GM21390 (cell line): Measurements from ENCODE around the gene IMP3.
A peak's percentile ranks its signal among the peaks of the same experiment; 100 is the strongest.
"Not testable (repeated sequence)": the region's sequence is repeated elsewhere in the genome, so short reads cannot be mapped to it uniquely, and the experiment has no call there.

Experiments
- ATAC-seq: cut with Tn5 transposase; IDR thresholded peaks from one replicate; pipeline ENCODE4 v1.9.1; 2021; ENCODE audit not compliant: unreplicated experiment

The IMP3 gene

DNA sequence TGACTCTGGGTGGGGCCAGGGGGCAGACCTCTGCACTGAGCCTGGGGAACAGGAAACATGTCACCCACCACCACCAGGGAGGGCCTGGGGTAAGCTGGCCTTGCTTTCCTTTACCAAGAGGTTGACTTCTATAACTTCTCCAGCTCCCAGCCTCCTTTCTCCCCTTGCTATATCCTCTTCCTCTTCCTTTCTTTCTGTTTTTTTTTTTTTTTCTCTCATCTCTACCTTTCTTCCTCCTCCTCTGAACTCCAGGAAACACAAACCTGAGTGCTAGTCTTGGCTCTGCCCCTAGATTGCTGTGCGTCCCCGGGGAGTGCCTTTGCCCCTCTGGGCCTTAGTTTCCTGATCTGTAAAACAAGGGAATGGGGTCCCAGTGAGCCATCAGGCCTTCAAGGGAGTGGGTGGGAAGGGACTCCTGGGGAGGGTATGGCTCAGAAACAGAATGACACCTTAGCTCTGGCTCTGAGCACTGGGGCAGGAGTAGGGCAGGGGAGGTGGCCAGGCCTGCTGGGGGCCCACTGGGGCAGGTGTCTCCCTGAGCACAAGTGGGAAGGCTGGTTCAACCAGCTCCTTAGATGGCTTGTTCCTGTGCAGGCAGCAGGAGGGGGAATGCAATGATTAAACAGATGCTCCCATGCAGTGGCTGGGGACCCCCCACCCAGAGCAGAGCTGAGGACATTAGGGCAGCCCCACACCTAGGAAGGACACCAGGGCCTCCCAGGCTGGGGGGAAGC, 12.0 kb upstream of the IMP3 start:
- no peak for ATAC-seq

- ATAC-seq = no peak
Measured at GRCh38 chr15:75650908-75651809, 11.1 kb upstream of the IMP3 start.

DNA sequence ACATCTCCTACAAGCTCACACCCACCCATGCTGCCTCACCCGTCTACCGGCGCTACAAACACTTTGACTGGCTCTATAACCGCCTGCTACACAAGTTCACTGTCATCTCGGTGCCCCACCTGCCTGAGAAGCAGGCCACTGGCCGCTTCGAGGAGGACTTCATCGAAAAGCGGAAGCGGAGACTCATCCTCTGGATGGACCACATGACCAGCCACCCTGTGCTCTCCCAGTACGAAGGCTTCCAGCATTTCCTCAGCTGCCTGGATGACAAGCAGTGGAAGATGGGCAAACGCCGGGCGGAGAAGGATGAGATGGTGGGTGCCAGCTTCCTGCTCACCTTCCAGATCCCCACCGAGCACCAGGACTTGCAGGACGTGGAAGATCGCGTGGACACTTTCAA, 9.8 kb upstream of the IMP3 start:
- no peak for ATAC-seq

- ATAC-seq = no peak
Measured at GRCh38 chr15:75649045-75649761, 9.2 kb upstream of the IMP3 start.

DNA sequence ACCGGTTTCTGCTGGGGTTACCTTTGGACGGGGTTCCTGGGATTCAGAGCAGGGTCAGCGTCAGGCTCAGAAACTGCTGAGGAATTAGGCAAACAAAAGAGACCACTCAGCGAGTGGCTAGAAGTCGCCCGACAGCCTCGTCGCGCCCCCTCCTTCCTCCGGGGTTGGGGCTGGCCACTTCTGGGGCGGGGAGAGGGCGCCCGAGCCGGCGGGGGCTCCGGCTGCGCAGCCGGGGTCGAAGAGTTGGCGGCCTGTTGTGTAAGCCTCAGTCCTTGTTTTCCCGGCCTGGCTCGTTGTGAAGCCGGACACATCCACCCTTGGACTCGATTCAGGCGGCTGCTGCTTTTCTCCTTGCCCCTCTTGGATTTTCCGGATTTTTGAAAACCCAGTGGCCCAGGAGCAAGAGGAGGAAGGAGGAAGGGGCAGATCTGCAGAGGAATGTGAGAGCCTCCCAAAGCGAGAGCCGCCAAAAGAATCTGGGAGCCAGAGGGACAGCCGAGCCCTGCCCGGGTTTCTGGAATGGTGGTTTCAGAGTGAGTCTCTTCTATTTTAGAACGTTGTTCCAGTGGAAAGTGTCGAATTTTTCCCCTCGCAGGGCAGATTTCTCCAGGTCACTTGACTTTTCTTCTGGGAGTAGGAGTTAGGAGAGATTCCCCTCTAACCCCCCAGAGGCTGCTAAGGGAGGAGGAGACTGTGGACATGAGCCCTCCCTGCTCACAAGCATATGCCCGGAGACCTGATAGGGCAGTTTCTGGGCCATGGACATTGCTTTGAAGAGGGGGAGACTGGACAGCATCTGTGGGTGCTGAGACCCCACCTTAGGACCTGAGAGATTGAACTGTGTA, 8.4 kb upstream of the IMP3 start:
- no peak for ATAC-seq

- peak; percentile 69 for ATAC-seq
Measured at GRCh38 chr15:75647370-75648155, 7.5 kb upstream of the IMP3 start, which contains the start of gene SNX33. SNX33 (plus strand) TSS chr15:75647912; CDS start chr15:75649103, 1,191 bp downstream.

GRCh38 chr15:75646944-75647364, 6.9 kb upstream of the IMP3 start:
- no peak for ATAC-seq

DNA sequence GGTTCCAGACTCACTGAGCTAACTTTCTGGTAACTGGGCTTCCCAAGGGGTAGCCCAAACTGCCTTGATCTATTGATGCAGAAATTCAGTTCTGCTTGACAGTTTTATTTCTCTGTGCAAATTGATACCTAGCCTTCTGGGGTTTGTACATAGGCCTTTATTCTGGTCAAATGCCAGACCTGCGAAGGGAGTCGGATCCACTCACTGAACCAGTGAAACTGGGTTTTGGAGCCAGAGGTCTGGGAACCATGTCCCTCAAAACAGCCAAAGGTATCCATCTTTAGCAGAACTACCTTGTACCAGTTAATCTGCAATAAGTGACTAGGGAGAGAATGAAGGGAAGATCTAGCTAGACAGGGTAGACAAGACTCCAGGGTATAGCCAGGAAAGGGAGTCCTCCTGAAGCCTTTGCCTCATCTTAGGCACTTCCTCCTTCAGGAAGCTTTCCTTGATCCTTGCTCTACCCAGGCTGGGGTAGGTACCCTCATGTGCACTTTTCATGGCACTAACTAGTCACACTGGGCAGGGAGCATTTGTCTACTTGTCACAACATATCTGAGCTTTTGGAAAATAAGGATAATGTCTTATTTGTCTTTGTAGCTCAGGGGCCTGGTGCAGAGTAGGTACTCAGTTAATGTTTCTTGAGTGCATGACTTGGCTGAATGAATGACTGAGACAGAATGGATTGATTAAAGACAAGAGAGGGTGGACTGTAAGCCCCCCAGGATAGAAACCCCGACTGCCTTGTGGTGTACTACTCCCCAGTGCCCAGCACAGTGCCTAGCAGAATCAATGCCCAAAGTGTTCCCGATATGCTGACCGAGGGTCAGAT, 6.3 kb upstream of the IMP3 start:
- ATAC-seq = no peak

- no peak for ATAC-seq
Measured at GRCh38 chr15:75644376-75644775, 4.4 kb upstream of the IMP3 start.

DNA sequence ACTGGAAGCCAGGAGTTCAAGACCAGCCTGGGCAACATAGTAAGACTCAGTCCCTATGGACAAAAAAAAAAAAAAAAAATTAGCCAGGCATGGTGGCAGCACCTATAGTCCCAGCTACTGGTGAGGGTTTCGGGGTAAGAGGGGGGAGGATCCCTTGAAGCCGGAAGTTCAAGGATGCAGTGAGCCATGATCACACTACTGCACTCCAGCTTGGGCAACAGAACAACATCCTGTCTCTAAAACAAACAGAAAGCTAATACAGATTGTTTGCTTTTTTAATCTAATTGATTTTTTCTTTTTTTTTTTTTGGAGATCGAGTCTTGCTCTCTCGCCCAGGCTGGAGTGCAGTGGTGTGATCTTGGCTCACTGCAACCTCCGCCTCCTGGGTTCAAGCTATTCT, 1.6 kb upstream of the IMP3 start:
- ATAC-seq = no peak

DNA sequence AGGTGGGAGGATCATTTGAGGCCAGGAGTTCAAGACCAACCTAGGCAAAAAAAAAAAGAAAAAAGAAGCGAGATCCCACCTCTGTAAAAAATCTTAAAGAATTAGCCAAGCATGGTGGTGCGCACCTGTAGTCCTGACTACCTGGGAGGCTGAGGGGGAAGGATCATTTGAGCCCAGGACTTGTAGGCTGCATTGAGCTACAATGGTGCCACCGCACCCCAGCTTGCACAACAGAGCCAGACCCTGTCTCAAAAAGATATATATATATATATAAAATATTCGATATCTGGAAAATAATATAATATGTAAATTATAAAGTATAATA, 1.1 kb upstream of the IMP3 start:
- no peak for ATAC-seq

DNA sequence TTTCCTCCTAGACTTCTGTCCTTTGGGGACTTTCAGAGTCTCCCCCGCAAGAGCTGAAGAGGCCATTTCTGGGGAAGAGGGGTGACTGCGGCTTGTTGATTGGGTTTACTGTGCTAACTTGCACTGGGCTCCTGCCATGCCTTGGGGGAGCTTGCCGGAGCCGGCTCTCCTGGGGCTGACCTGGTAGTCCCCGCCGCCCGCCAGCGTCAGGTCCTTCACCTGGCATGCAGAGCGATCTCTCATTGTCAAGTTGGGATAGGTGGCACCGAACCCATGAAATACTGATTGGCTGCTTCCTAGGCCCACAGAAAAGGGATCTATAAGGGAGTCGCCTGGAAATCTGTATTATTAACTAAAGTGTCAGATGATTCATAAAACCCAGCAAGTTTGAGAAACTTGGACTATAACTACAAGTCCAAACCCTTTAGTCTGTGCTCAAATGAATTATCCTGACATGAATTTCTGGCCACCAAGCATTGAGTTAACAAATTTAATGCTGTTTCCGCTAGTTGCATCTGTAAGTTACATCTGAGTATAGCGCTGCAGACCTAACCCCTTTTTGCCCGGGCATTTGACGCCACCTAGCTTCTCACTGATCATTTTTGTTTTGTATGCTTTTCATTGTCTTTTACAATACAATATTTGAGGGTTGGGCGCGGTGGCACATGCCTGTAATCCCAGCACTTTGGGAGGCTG, 607 bp upstream of the IMP3 start:
- peak; percentile 25 for ATAC-seq

GRCh38 chr15:75639191-75639708, 774 bp downstream of the IMP3 start:
- no peak for ATAC-seq

GRCh38 chr15:75637245-75638009, 2.6 kb downstream of the IMP3 start:
- no peak for ATAC-seq

GRCh38 chr15:75636026-75636425, 4.0 kb downstream of the IMP3 start:
- ATAC-seq = no peak

DNA sequence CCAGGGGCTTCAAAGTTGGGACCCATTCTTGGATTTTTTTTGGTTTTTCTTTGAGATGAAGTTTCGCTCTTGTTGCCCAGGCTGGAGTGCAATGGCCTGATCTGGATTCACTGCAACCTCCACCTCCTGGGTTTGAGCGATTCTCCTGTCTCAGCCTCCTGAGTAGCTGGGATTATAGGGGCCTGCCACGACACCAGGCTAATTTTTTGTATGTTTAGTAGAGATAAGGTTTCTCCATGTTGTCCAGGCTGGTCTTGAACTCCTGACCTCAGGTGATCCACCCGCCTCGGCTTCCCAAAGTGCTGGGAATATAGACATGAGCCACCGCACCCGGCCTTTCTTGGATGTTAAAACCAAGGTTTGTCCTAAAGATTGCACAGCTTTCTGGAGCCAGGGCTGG, 6.1 kb downstream of the IMP3 start:
- ATAC-seq = not testable (repeated sequence)

DNA sequence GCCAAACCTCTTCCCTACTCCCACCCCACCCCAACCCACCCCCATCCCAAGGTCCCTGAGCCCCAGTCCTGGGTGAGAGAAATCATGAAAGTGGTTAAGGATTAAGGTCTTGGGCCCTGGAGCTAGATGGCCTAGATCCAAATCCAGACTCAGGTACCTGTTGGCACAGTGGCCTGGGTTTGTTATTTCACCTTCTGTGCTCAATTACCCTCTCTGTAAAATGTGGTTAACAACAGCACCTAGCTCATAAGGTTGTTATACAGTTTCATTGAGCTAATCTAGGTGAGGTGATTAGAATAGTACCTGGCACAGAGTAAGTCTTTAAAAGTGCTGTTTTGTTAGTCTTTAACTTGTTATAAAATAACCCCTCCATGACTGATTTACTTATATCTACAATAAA, 8.1 kb downstream of the IMP3 start:
- ATAC-seq = no peak
